A549 (cell line): ENCODE data around the gene PTGFRN. TPM values are rescaled to one million over a fixed set of nuclear protein-coding genes. Genes with fewer than 3 reads are reported as not detected.

ENCODE experiments used
- ATAC-seq, 2 experiments: fragments of 200-7000 bp in 1 of 2; fragments of >200 bp in 1 of 2; cut with Nextera tagmentation in 1 of 2; cut with Tn5 transposase in 1 of 2; 3 replicates each; pipeline versions ENCODE4 v1.8.0 to v1.9.1; 2018 to 2020; ENCODE audit warnings: mild to moderate bottlenecking in 1 of 2, moderate library complexity in 1 of 2
- CTCF ChIA-PET: fragments of 300-600 bp; sonication (Branson Sonifier 250); formaldehyde crosslinking; extraction: SDS; loops from one replicate; lab custom pipeline; 2021; ENCODE audit warnings: antibody characterized with exemption, inconsistent platforms; lab: Yijun Ruan, JAX
- POLR2A ChIA-PET: fragments of 350-600 bp; formaldehyde crosslinking; extraction: SDS; loops from one replicate; lab custom pipeline; 2021; ENCODE audit warnings: antibody characterized with exemption, inconsistent platforms; lab: Yijun Ruan, JAX
- DNase-seq, 2 experiments: peaks; one replicate each; pipeline versions ENCODE4 v3.0.0 to v3.0.0-alpha.2; 2011 to 2016; ENCODE audit warnings: low read depth in 1 of 2, low spot score in 1 of 2
- FAIRE-seq: peaks from 2 replicates; lab custom pipeline; 2011; peaks lifted over from hg19 to GRCh38; lab: Jason Lieb, UNC
- H3K27ac ChIP-seq, 2 experiments: fragments of >200 bp; sonication (Bioruptor Twin); formaldehyde crosslinking; 3 replicates each; pipeline ENCODE4 v1.5.1; 2016 to 2017
- H3K4me1 ChIP-seq: fragments of >200 bp; sonication (Bioruptor Twin); formaldehyde crosslinking; 3 replicates; pipeline ENCODE4 v1.6.1; 2016
- H3K4me2 ChIP-seq: fragments of >200 bp; sonication (Bioruptor Twin); formaldehyde crosslinking; 3 replicates; pipeline ENCODE4 v1.6.1; 2016
- H3K4me3 ChIP-seq: fragments of >200 bp; sonication (Bioruptor Twin); formaldehyde crosslinking; 3 replicates; pipeline ENCODE4 v1.5.1; 2016
- H3K9me3 ChIP-seq: fragments of >200 bp; sonication (Bioruptor Twin); formaldehyde crosslinking; 3 replicates; pipeline ENCODE4 v1.6.1; 2016
- BHLHE40 ChIP-seq: IDR thresholded peaks from 2 replicates; pipeline ENCODE4 v1.6.1; 2012; ENCODE audit warnings: low read depth, low read length, inconsistent platforms
- CBX8 ChIP-seq: fragments of 200-600 bp; sonication (generic); IDR thresholded peaks from 2 replicates; pipeline ENCODE4 v1.6.1; 2016
- CHD4 ChIP-seq: fragments of 200-600 bp; sonication (generic); IDR thresholded peaks from 2 replicates; pipeline ENCODE4 v1.6.1; 2016; ENCODE audit warnings: antibody characterized with exemption, mild to moderate bottlenecking, borderline replicate concordance
- ESRRA ChIP-seq: fragments of 150-350 bp; IDR thresholded peaks from 2 replicates; pipeline ENCODE4 v1.6.1; 2014; ENCODE audit warnings: mild to moderate bottlenecking, low read length, borderline replicate concordance
- FOSB ChIP-seq: fragments of 250-450 bp; sonication (Bioruptor Pico); IDR thresholded peaks from 2 replicates; pipeline ENCODE4 v1.5.0; 2020; ENCODE audit warnings: mild to moderate bottlenecking, moderate library complexity
- GATA3 ChIP-seq: IDR thresholded peaks from 2 replicates; pipeline ENCODE4 v1.6.1; 2012; ENCODE audit warnings: borderline replicate concordance
- HEYL ChIP-seq: fragments of 250-450 bp; sonication (Bioruptor Pico); IDR thresholded peaks from 2 replicates; pipeline ENCODE4 v1.8.0; 2021; ENCODE audit warnings: mild to moderate bottlenecking, moderate library complexity
- HOXB13 ChIP-seq: fragments of 250-450 bp; sonication (Bioruptor Pico); IDR thresholded peaks from 2 replicates; pipeline ENCODE4 v1.5.0; 2020; ENCODE audit warnings: low read depth, mild to moderate bottlenecking, moderate library complexity
- JUN ChIP-seq, 2 experiments: fragments of >200 bp; sonication (Bioruptor Twin); formaldehyde crosslinking; IDR thresholded peaks; 2 replicates in 1 of 2; 3 replicates in 1 of 2; pipeline ENCODE4 v1.6.1; 2016 to 2017
- NFE2L2 ChIP-seq: fragments of 150-350 bp; conservative IDR thresholded peaks from 2 replicates; pipeline ENCODE4 v1.6.1; 2014; ENCODE audit warnings: low read length
- NPAS2 ChIP-seq: fragments of 250-450 bp; sonication (Bioruptor Pico); IDR thresholded peaks from 2 replicates; pipeline ENCODE4 v1.8.0; 2022; ENCODE audit warnings: mild to moderate bottlenecking, moderate library complexity, borderline replicate concordance
- NR3C1 ChIP-seq: fragments of >200 bp; sonication (Bioruptor Twin); formaldehyde crosslinking; IDR thresholded peaks from 3 replicates; pipeline ENCODE4 v1.6.1; 2017
- POLR2AphosphoS2 ChIP-seq: conservative IDR thresholded peaks from 2 replicates; pipeline ENCODE4 v1.6.1; 2012; ENCODE audit warnings: low read length, improper control_type of control experiment, inconsistent platforms
- RAD21 ChIP-seq, 2 experiments: fragments of >200 bp in 1 of 2; sonication (Bioruptor Twin) in 1 of 2; formaldehyde crosslinking in 1 of 2; IDR thresholded peaks in 1 of 2; conservative IDR thresholded peaks in 1 of 2; 2 replicates in 1 of 2; 3 replicates in 1 of 2; pipeline ENCODE4 v1.6.1; 2012 to 2018; ENCODE audit warnings: inconsistent platforms in 1 of 2
- RARB ChIP-seq: fragments of 250-450 bp; sonication (Bioruptor Pico); IDR thresholded peaks from 2 replicates; pipeline ENCODE4 v1.8.0; 2021; ENCODE audit warnings: mild to moderate bottlenecking, moderate library complexity
- RNF2 ChIP-seq: fragments of 200-600 bp; sonication (generic); IDR thresholded peaks from 2 replicates; pipeline ENCODE4 v1.6.1; 2016; ENCODE audit warnings: low read depth, mild to moderate bottlenecking, antibody characterized with exemption, moderate library complexity, borderline replicate concordance
- SMC3 ChIP-seq: fragments of >200 bp; sonication (Bioruptor Twin); formaldehyde crosslinking; IDR thresholded peaks from 3 replicates; pipeline ENCODE4 v1.6.1; 2018; ENCODE audit warnings: inconsistent platforms
- SREBF2 ChIP-seq: fragments of 450-650 bp; IDR thresholded peaks from 2 replicates; pipeline ENCODE4 v1.6.1; 2014; ENCODE audit warnings: mild to moderate bottlenecking, moderate library complexity
- TFCP2L1 ChIP-seq: fragments of 250-450 bp; sonication (Bioruptor Pico); IDR thresholded peaks from 2 replicates; pipeline ENCODE4 v1.5.0; 2021; ENCODE audit warnings: mild to moderate bottlenecking
- TP53 ChIP-seq: fragments of 250-450 bp; sonication (Bioruptor Pico); IDR thresholded peaks from 2 replicates; pipeline ENCODE4 v1.5.0; 2021; ENCODE audit warnings: mild to moderate bottlenecking, moderate library complexity
- ZC3H11A ChIP-seq: fragments of 450-650 bp; IDR thresholded peaks from 2 replicates; pipeline ENCODE4 v1.6.1; 2014; ENCODE audit warnings: antibody characterized with exemption, mild to moderate bottlenecking
- ZFP36 ChIP-seq: fragments of 450-650 bp; IDR thresholded peaks from 2 replicates; pipeline ENCODE4 v1.6.1; 2014; ENCODE audit warnings: borderline replicate concordance; ENCODE audit not compliant: partially characterized antibody
- ZSCAN20 ChIP-seq: fragments of 250-450 bp; sonication (Bioruptor Pico); IDR thresholded peaks from 2 replicates; pipeline ENCODE4 v1.8.0; 2022; ENCODE audit warnings: mild to moderate bottlenecking, moderate library complexity
- WGBS: methylation state at CpG from one replicate; pipeline ENCODE4 v1.1.6; 2017; ENCODE audit errors: missing lambda C conversion rate; 5-methylcytosine and 5-hydroxymethylcytosine counted together
- polyA plus RNA-seq, 4 experiments: library from polyadenylated mRNA; depleted of rRNA in 3 of 4; stranded (reverse); fragments of >200 nt; fragmentation: RNase III in 1 of 4; extraction: RNeasy Plus Mini Kit Qiagen cat#74134 plus additional on column Dnase treatment in 1 of 4; gene quantifications; 2 replicates in 3 of 4; 3 replicates in 1 of 4; pipeline ENCODE4 v1.2.3, GENCODE V29; 2011 to 2017
- TF ChIP-seq, protein P1 (sequence below): fragments of 250-450 bp; sonication (Bioruptor Pico); IDR thresholded peaks from 2 replicates; pipeline ENCODE4 v1.5.0; 2021; ENCODE audit warnings: mild to moderate bottlenecking, moderate library complexity, borderline replicate concordance
- TF ChIP-seq, protein P2 (sequence below): fragments of >200 bp; sonication (Bioruptor Twin); formaldehyde crosslinking; IDR thresholded peaks from 3 replicates; pipeline ENCODE4 v1.5.1; 2016
- TF ChIP-seq, protein P3 (sequence below): fragments of 450-650 bp; IDR thresholded peaks from 2 replicates; pipeline ENCODE4 v1.6.1; 2014; ENCODE audit warnings: antibody characterized with exemption

PTGFRN gene
- polyA plus RNA-seq, 2 of the 4 experiments (the other 2 are of a cell fraction): 17.4 to 39.0 TPM

DNA sequence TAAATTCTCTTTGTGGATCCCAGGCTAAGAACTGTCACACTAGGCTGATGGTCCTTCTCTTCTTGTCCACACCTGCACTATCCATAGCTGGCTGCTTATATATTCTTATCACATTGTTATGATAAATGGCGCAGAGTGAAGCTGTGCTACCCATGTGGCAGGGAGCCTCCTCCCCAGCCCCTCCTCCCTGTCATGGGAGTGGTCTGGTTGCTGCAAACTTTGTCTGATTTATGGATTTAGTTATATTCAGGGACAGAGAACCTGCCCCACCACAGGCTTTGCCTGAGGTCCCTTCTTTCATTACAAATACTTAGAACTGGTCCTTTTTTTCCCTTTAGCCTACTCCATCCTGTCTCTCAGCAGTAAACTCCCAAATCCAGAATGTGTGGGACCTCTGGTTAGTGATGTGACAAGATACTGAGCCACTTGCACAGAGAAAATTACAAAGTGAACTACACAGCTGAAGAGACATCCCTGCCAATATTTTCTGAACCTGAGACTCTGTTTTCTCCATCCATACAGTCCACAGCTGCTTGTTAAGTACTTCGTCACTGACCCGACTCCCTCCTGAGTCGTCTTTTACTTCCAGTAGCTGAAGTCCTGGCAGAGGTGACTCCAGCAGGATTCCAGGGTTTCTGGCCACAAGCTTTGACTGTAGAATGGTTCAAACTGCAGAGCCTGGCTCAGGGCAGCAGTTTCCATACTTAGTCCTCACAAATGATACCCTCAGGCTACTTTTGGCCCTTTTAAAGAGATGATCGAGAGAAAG lies 37.6 kb downstream of the PTGFRN start:
- Histone ChIP-seq H3K4me3 (no peak overlapping the region), H3K9me3 (no peaks in the 10 kb centered on the region), H3K4me2 (no peak overlapping the region), H3K4me1 (no peaks in the 10 kb centered on the region), H3K27ac (no peak overlapping the region)
- DNase-seq: no peak
- FAIRE-seq: no peak
- CTCF ChIA-PET: no interaction called here
- 93% methylated on average over 5 of the region's 5 CpGs for WGBS
- POLR2A ChIA-PET: no interaction called here
- no peak for ATAC-seq
- no peak for TF ChIP-seq TFCP2L1 (CRISPR knock-in tag)
- TF ChIP-seq ESRRA: no peak
- TF ChIP-seq ZSCAN20: no peak
- no peak for TF ChIP-seq RNF2
- TF ChIP-seq NR3C1: no peak
- TF ChIP-seq, protein P1, sequence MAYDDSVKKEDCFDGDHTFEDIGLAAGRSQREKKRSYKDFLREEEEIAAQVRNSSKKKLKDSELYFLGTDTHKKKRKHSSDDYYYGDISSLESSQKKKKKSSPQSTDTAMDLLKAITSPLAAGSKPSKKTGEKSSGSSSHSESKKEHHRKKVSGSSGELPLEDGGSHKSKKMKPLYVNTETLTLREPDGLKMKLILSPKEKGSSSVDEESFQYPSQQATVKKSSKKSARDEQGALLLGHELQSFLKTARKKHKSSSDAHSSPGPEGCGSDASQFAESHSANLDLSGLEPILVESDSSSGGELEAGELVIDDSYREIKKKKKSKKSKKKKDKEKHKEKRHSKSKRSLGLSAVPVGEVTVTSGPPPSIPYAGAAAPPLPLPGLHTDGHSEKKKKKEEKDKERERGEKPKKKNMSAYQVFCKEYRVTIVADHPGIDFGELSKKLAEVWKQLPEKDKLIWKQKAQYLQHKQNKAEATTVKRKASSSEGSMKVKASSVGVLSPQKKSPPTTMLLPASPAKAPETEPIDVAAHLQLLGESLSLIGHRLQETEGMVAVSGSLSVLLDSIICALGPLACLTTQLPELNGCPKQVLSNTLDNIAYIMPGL (CRISPR knock-in tag): no peak
- TF ChIP-seq RARB (CRISPR knock-in tag): no peak
- no peak for TF ChIP-seq TP53 (CRISPR knock-in tag)
- no peak for TF ChIP-seq GATA3
- no peak for TF ChIP-seq HOXB13 (CRISPR knock-in tag)
- no peak for TF ChIP-seq NPAS2 (CRISPR knock-in tag)
- no peak for TF ChIP-seq BHLHE40

DNA sequence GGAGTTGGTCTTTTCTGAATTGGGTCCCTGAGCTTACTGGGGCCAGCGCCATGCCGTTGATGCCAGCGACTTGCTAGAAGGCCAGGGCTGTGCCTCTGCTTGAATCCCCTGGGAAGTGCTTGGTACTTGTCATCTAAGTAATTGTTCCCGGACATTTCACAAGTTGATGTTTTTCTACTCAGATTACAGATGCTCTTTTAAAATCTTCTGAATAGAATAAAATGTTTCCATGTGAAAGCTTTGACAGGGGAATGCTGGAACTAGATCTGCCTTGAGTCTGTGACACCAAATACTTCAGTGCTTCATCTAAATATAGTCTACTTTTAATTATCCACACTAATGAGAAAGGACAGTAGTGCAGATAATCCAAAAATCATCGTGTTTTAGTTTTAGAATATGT lies 38.3 kb downstream of the PTGFRN start:
- FAIRE-seq: no peak

More for the DNA sequence above, 38.3 kb downstream of the PTGFRN start:
- no peak for TF ChIP-seq SMC3
- TF ChIP-seq SREBF2: no peak
- TF ChIP-seq FOSB (CRISPR knock-in tag): no peak
- TF ChIP-seq, protein P2, sequence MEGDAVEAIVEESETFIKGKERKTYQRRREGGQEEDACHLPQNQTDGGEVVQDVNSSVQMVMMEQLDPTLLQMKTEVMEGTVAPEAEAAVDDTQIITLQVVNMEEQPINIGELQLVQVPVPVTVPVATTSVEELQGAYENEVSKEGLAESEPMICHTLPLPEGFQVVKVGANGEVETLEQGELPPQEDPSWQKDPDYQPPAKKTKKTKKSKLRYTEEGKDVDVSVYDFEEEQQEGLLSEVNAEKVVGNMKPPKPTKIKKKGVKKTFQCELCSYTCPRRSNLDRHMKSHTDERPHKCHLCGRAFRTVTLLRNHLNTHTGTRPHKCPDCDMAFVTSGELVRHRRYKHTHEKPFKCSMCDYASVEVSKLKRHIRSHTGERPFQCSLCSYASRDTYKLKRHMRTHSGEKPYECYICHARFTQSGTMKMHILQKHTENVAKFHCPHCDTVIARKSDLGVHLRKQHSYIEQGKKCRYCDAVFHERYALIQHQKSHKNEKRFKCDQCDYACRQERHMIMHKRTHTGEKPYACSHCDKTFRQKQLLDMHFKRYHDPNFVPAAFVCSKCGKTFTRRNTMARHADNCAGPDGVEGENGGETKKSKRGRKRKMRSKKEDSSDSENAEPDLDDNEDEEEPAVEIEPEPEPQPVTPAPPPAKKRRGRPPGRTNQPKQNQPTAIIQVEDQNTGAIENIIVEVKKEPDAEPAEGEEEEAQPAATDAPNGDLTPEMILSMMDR: no peak
- TF ChIP-seq RNF2: no peak
- TF ChIP-seq ZC3H11A: no peak
- TF ChIP-seq, protein P3, sequence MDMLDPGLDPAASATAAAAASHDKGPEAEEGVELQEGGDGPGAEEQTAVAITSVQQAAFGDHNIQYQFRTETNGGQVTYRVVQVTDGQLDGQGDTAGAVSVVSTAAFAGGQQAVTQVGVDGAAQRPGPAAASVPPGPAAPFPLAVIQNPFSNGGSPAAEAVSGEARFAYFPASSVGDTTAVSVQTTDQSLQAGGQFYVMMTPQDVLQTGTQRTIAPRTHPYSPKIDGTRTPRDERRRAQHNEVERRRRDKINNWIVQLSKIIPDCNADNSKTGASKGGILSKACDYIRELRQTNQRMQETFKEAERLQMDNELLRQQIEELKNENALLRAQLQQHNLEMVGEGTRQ: no peak
- no peak for TF ChIP-seq JUN (IDR thresholded peaks at IDR 0.05)
- TF ChIP-seq NFE2L2: no peak
- TF ChIP-seq HEYL (CRISPR knock-in tag): no peak
- TF ChIP-seq CBX8: no peak
- TF ChIP-seq POLR2AphosphoS2: no peak
- TF ChIP-seq ZFP36: no peak
- TF ChIP-seq CHD4: no peak
- no peak for TF ChIP-seq RAD21 (conservative IDR thresholded peaks at IDR 0.05 in 1 of 2, IDR thresholded peaks at IDR 0.05 in 1 of 2)
- WGBS: 85% methylated on average over 5 of the region's 5 CpGs
- Histone ChIP-seq H3K4me1 (no peaks in the 10 kb centered on the region), H3K4me2 (no peak overlapping the region), H3K4me3 (no peak overlapping the region), H3K27ac (no peak overlapping the region), H3K9me3 (no peaks in the 10 kb centered on the region)
- POLR2A ChIA-PET: no interaction called here
- ATAC-seq (no peak), DNase-seq (no peak)
- CTCF ChIA-PET: no interaction called here
